OCI-LY7 (cell line): ENCODE results near the gene QRFP. TPM values are rescaled to one million over a fixed set of nuclear protein-coding genes. Genes with fewer than 3 reads are reported as not detected.

Experiments
- BruUV-seq: library from RNA; stranded (reverse); fragments of 400-500 nt; replicated peaks from 2 replicates; lab custom pipeline; 2021; lab: Mats Ljungman, UMichigan
- CTCF ChIA-PET: fragments of 300-600 bp; sonication (Branson Sonifier 250); formaldehyde crosslinking; loops from one replicate; lab custom pipeline; 2022; ENCODE audit warnings: antibody characterized with exemption; ENCODE audit not compliant: unreplicated experiment; lab: Charles Lee
- POLR2A ChIA-PET: fragments of 300-600 bp; sonication (Branson Sonifier 250); formaldehyde crosslinking; loops from one replicate; lab custom pipeline; 2022; ENCODE audit warnings: antibody characterized with exemption; lab: Charles Lee
- DNase-seq: peaks from one replicate; pipeline ENCODE4 v3.0.0-alpha.2; 2015; ENCODE audit warnings: low spot score
- H2AFZ ChIP-seq: fragments of 200-600 bp; sonication (generic), shearing (Covaris generic); 2 replicates; pipeline ENCODE4 v1.6.1; 2014; ENCODE audit warnings: mild to moderate bottlenecking, antibody characterized with exemption, low read length, moderate library complexity
- H3K27ac ChIP-seq: fragments of 200-600 bp; sonication (generic); 2 replicates; pipeline ENCODE4 v1.5.1; 2014; ENCODE audit warnings: mixed run types, low read depth, mild to moderate bottlenecking, moderate library complexity, low read length, inconsistent platforms; ENCODE audit not compliant: poor library complexity, severe bottlenecking
- H3K36me3 ChIP-seq: fragments of 200-600 bp; sonication (generic); 2 replicates; pipeline ENCODE4 v1.6.1; 2014; ENCODE audit warnings: mild to moderate bottlenecking, antibody characterized with exemption, low read length, moderate library complexity, mixed read lengths; ENCODE audit not compliant: insufficient read depth
- H3K4me1 ChIP-seq: fragments of 200-600 bp; sonication (generic); 2 replicates; pipeline ENCODE4 v1.5.1; 2014; ENCODE audit warnings: mild to moderate bottlenecking, low read length; ENCODE audit not compliant: insufficient read depth, poor library complexity, severe bottlenecking
- H3K4me2 ChIP-seq: fragments of 200-600 bp; sonication (generic); 2 replicates; pipeline ENCODE4 v1.6.1; 2014; ENCODE audit warnings: mild to moderate bottlenecking, low read length
- H3K4me3 ChIP-seq: fragments of 200-600 bp; sonication (generic); 2 replicates; pipeline ENCODE4 v1.5.1; 2014; ENCODE audit warnings: mild to moderate bottlenecking, low read depth, low read length; ENCODE audit not compliant: poor library complexity, severe bottlenecking
- H3K79me2 ChIP-seq: fragments of 200-600 bp; sonication (generic); 2 replicates; pipeline ENCODE4 v1.6.1; 2016; ENCODE audit warnings: low read depth, mild to moderate bottlenecking, low read length, moderate library complexity, mixed read lengths; ENCODE audit not compliant: insufficient read depth
- H3K9me2 ChIP-seq: fragments of 200-600 bp; sonication (generic); 2 replicates; pipeline ENCODE4 v1.6.1; 2016; ENCODE audit warnings: mild to moderate bottlenecking, low read length, mixed read lengths; ENCODE audit not compliant: insufficient read depth
- H3K9me3 ChIP-seq: fragments of 200-600 bp; sonication (generic); 2 replicates; pipeline ENCODE4 v1.6.1; 2014; ENCODE audit warnings: mild to moderate bottlenecking, mixed run types, low read length, mixed read lengths
- H4K20me1 ChIP-seq: fragments of 200-600 bp; sonication (generic); 2 replicates; pipeline ENCODE4 v1.6.1; 2014; ENCODE audit warnings: mild to moderate bottlenecking, antibody characterized with exemption, low read length, moderate library complexity, mixed read lengths; ENCODE audit not compliant: insufficient read depth
- EZH2phosphoT487 ChIP-seq: fragments of 200-600 bp; sonication (generic); IDR thresholded peaks from 2 replicates; pipeline ENCODE4 v1.6.1; 2018; ENCODE audit warnings: low read depth, borderline replicate concordance, mild to moderate bottlenecking, mixed run types, antibody characterized with exemption, low read length, moderate library complexity, mixed read lengths
- intact Hi-C: fragments of 100-400 bp; cut with micrococcal nuclease; formaldehyde crosslinking; loops from one replicate; pipeline ENCODE4 v1.10.0; 2022; ENCODE audit not compliant: unreplicated experiment
- total RNA-seq, 2 experiments: library from RNA; depleted of rRNA in 1 of 2; stranded (reverse); fragments of >200 nt in 1 of 2; shearing (Covaris generic) in 1 of 2; gene quantifications; 2 replicates each; pipeline ENCODE4 v1.2.3, GENCODE V29; 2014 to 2022
- TF ChIP-seq, protein P1 (sequence below): fragments of 200-600 bp; sonication (generic); conservative IDR thresholded peaks from 2 replicates; pipeline ENCODE4 v1.5.1; 2014; ENCODE audit warnings: mild to moderate bottlenecking, antibody characterized with exemption, low read length, moderate library complexity, mixed read lengths

Gene QRFP
- total RNA-seq, 2 experiments from 2014 or later = not detected

DNA sequence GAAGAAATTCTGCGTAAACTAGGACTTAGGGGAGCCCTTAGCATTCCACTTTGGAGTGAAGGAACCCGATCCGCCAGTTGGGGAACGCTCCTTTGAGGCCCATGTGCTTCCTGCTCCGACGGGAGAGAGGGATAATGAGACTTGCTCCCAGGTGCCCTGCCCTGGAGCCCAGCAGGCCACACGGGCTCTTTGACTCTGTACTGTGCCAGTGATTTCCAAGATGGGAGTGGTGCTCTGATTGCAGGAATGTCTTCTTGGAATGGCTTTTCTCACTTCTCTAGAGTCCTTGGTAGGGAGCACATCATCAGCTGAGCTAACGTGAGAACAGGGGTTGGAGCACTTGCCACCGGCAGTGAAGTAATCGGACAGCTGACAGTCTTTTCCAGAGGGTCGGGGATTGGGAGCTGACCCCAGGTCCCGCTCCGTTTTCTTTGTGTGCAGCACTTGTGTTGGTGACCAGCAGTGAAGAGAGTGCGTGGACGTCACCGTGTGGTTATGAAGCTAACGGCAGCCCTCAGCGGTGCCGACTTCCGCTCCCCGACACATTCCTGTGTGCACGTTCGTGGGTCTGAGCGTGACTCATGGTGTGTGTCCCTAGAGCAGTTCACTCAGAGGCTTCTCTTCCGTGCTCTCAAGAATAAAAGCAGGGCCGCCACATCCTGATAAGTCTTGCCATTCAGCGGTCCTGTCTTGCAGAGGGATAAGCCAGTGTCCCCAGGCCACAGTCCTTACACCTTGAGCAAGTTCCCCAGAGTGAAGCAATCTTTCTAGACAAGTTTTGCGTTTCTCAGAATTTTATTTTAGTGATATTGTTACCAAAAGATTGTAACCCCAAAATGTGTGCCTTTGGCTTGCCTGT, 35.9 kb downstream of the QRFP start:
- ChIA-PET CTCF (no interaction called here), POLR2A (no interaction called here)
- H3K36me3 ChIP-seq = no peaks in the 10 kb centered on the region
- H3K4me3 ChIP-seq = no peak overlapping the region
- H2AFZ ChIP-seq = no peak overlapping the region
- H4K20me1 ChIP-seq = no peaks in the 10 kb centered on the region
- intact Hi-C loops = loop anchor here (5.0 kb wide), 1 partner anchor 398 kb away; no protein-coding TSS in a partner anchor
- BruUV-seq = no TSS peak
- H3K27ac ChIP-seq = no peak overlapping the region
- no peaks in the 10 kb centered on the region for H3K79me2 ChIP-seq
- H3K4me1 ChIP-seq = no peaks in the 10 kb centered on the region
- DNase-seq = no peak
- H3K9me2 ChIP-seq = no peaks in the 10 kb centered on the region
- H3K4me2 ChIP-seq = no peak overlapping the region
- H3K9me3 ChIP-seq = no peaks in the 10 kb centered on the region
- TF ChIP-seq, protein P1, sequence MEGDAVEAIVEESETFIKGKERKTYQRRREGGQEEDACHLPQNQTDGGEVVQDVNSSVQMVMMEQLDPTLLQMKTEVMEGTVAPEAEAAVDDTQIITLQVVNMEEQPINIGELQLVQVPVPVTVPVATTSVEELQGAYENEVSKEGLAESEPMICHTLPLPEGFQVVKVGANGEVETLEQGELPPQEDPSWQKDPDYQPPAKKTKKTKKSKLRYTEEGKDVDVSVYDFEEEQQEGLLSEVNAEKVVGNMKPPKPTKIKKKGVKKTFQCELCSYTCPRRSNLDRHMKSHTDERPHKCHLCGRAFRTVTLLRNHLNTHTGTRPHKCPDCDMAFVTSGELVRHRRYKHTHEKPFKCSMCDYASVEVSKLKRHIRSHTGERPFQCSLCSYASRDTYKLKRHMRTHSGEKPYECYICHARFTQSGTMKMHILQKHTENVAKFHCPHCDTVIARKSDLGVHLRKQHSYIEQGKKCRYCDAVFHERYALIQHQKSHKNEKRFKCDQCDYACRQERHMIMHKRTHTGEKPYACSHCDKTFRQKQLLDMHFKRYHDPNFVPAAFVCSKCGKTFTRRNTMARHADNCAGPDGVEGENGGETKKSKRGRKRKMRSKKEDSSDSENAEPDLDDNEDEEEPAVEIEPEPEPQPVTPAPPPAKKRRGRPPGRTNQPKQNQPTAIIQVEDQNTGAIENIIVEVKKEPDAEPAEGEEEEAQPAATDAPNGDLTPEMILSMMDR = no peak
- no peak for TF ChIP-seq EZH2phosphoT487

DNA sequence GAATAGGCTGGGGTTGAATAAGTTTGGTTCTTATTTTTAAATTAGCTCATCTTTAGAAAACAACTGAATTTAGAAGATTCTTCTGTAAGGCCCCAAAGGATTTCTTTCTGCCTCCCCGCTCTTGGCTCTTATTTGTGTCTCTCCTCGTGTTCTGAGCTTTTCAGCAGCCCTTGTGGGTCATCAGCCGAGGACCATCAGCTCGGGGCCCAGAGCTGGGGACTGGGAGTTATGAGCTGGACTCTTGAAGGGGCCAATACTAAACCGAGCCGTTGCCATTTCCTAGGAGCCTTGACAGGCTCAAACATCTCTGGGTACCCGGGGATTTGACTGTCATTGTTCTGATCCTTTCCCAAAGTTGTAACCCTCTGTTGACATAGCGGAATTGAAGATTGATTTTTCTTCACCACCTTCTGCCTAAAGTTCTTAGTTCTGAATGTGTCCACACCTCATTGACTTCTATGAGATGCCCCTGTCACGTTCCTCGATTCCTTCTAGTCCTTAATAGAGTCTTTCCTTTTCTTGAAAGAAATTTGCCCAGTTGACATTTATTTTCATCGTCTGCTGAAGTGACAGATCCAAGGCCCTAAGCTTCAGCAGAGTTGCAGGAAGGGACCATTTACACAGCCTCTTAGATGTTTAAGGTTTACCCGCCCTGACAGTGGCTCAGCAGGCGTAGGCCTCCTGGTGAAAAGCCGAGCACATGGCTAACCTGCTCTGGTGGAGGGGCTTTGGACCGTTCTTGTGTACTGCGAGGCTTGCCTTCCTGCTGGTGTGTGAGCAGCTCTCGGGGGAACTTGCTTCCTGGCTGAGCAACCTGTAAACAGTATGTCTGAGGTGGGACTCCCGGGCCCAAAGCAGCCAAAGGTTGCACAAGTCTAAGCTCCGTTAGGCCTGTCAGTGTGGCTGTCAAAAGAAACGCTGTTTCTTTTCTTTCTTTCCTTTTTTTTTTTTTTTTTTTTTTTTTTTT, 37.6 kb downstream of the QRFP start:
- POLR2A ChIA-PET = interaction anchor here (0.6 kb wide), 1 partner anchor 18 kb away, joined by 6 read pairs; no protein-coding TSS in a partner anchor
- no peaks in the 10 kb centered on the region for H3K36me3 ChIP-seq

More for the DNA sequence above, 37.6 kb downstream of the QRFP start:
- Histone ChIP-seq H3K79me2 (no peaks in the 10 kb centered on the region), H4K20me1 (no peaks in the 10 kb centered on the region), H3K4me2 (no peak overlapping the region), H3K27ac (no peak overlapping the region), H3K4me3 (no peak overlapping the region), H3K9me2 (no peaks in the 10 kb centered on the region), H3K9me3 (no peaks in the 10 kb centered on the region), H3K4me1 (no peaks in the 10 kb centered on the region), H2AFZ (no peak overlapping the region)
- intact Hi-C loops = no loop called here
- TF ChIP-seq, protein P1 = no peak
- TF ChIP-seq EZH2phosphoT487 = no peak
- no TSS peak for BruUV-seq
- no peak for DNase-seq
- CTCF ChIA-PET = interaction anchor here (0.6 kb wide), 1 partner anchor 15 kb away, joined by 3 read pairs; no protein-coding TSS in a partner anchor
